HepG2 (cell line): ENCODE data around the gene PASK. TPM values are rescaled to one million over a fixed set of nuclear protein-coding genes. Genes with fewer than 3 reads are reported as not detected.

Source experiments
- ATAC-seq: fragments of 200-7000 bp; cut with Tn5 transposase; 3 replicates; pipeline ENCODE4 v1.9.1; 2020; ENCODE audit warnings: mild to moderate bottlenecking, moderate library complexity
- BruUV-seq: library from RNA; stranded (reverse); fragments of 400-500 nt; replicated peaks from 2 replicates; lab custom pipeline; 2021; lab: Mats Ljungman, UMichigan
- CTCF ChIA-PET: fragments of 300-600 bp; formaldehyde crosslinking; extraction: SDS; loops from one replicate; lab custom pipeline; 2021; ENCODE audit warnings: low total read pairs, inconsistent platforms, low intra/inter-chr PET ratio; lab: Yijun Ruan, JAX
- POLR2A ChIA-PET: fragments of 350-600 bp; sonication (Branson Sonifier 250); formaldehyde crosslinking; loops from one replicate; lab custom pipeline; 2020; ENCODE audit warnings: antibody characterized with exemption, inconsistent platforms; lab: Yijun Ruan, JAX
- DNase-seq: peaks from one replicate; pipeline ENCODE4 v3.0.0-alpha.2; 2015; ENCODE audit warnings: low spot score
- FAIRE-seq: peaks from 3 replicates; lab custom pipeline; 2011; peaks lifted over from hg19 to GRCh38; lab: Jason Lieb, UNC
- H2AFZ ChIP-seq: one replicate; pipeline ENCODE4 v1.6.1; 2011; ENCODE audit warnings: low read length, inconsistent platforms
- H3K27ac ChIP-seq: fragments of 300-600 bp; 3 replicates; pipeline ENCODE4 v1.8.0; 2011; ENCODE audit warnings: mixed run types, mild to moderate bottlenecking, mixed read lengths, low read length, inconsistent platforms; ENCODE audit not compliant: insufficient read depth; ENCODE audit errors: extremely low read length
- H3K27me3 ChIP-seq, 2 experiments: fragments of 200-600 bp in 1 of 2; 2 replicates in 1 of 2; 3 replicates in 1 of 2; pipeline versions ENCODE4 v1.6.0 to v1.8.0; 2011; ENCODE audit warnings: low read length in 2 of 2, mild to moderate bottlenecking in 2 of 2, moderate library complexity in 2 of 2, inconsistent platforms in 1 of 2; ENCODE audit not compliant: insufficient read depth in 2 of 2, control insufficient read depth in 1 of 2
- H3K36me3 ChIP-seq, 2 experiments: fragments of 200-600 bp in 1 of 2; replicated peaks in 1 of 2; 2 replicates in 1 of 2; 3 replicates in 1 of 2; pipeline versions ENCODE4 v1.5.1 to v1.8.0; 2011; ENCODE audit warnings: low read length in 2 of 2, inconsistent platforms in 1 of 2; ENCODE audit not compliant: insufficient read depth in 2 of 2, control insufficient read depth in 1 of 2
- H3K4me1 ChIP-seq: 2 replicates; pipeline ENCODE4 v1.5.1; 2012; ENCODE audit warnings: low read length, inconsistent platforms; ENCODE audit not compliant: insufficient read depth
- H3K4me2 ChIP-seq: 2 replicates; pipeline ENCODE4 v1.6.0; 2011; ENCODE audit warnings: low read depth, low read length, inconsistent platforms
- H3K4me3 ChIP-seq, 3 experiments: fragments of 200-600 bp in 1 of 3; sonication (generic), shearing (Covaris generic) in 1 of 3; replicated peaks in 1 of 3; 2 replicates each; pipeline ENCODE4 v1.5.1; 2011 to 2016; ENCODE audit warnings: low read length in 3 of 3, inconsistent platforms in 2 of 3, low read depth in 2 of 3, mild to moderate bottlenecking in 2 of 3, control low read depth in 1 of 3, mixed read lengths in 1 of 3; ENCODE audit not compliant: insufficient read depth in 1 of 3
- H3K79me2 ChIP-seq: one replicate; pipeline ENCODE4 v1.6.1; 2011; ENCODE audit warnings: low read length, inconsistent platforms; ENCODE audit not compliant: insufficient read depth
- H3K9ac ChIP-seq: 2 replicates; pipeline ENCODE4 v1.6.0; 2011; ENCODE audit warnings: mild to moderate bottlenecking, low read depth, low read length, inconsistent platforms; ENCODE audit not compliant: insufficient read depth
- H3K9me3 ChIP-seq: 2 replicates; pipeline ENCODE4 v1.5.1; 2012; ENCODE audit warnings: mild to moderate bottlenecking, low read length
- H4K20me1 ChIP-seq: 2 replicates; pipeline ENCODE4 v1.6.0; 2011; ENCODE audit warnings: inconsistent platforms, mild to moderate bottlenecking, low read length, moderate library complexity; ENCODE audit not compliant: insufficient read depth
- RXRA ChIP-seq: sonication (generic); formaldehyde crosslinking; IDR thresholded peaks from 2 replicates; pipeline ENCODE4 v1.5.1; 2020; ENCODE audit warnings: missing genetic modification reagents
- SRSF1 ChIP-seq: fragments of 200-400 bp; formaldehyde crosslinking; optimal IDR thresholded peaks from 2 replicates; pipeline ENCODE3; 2017; ENCODE audit warnings: mild to moderate bottlenecking, low read depth, low read length, moderate library complexity
- TEAD2 ChIP-seq: sonication (generic); formaldehyde crosslinking; IDR thresholded peaks from 2 replicates; pipeline ENCODE4 v1.9.0; 2021; ENCODE audit warnings: missing genetic modification reagents
- U2AF2 ChIP-seq: fragments of 200-400 bp; formaldehyde crosslinking; IDR thresholded peaks from 2 replicates; pipeline ENCODE4 v1.6.1; 2017; ENCODE audit warnings: low read depth, mild to moderate bottlenecking, low read length
- ZBTB44 ChIP-seq: sonication (generic); formaldehyde crosslinking; IDR thresholded peaks from 2 replicates; pipeline ENCODE4 v1.4.0; 2020; ENCODE audit warnings: missing genetic modification reagents
- ZNF543 ChIP-seq: sonication (generic); formaldehyde crosslinking; IDR thresholded peaks from 2 replicates; pipeline ENCODE4 v1.4.0; 2020; ENCODE audit warnings: mild to moderate bottlenecking, missing genetic modification reagents
- WGBS: methylation state at CpG from one replicate; pipeline ENCODE4 v1.1.6; 2017; ENCODE audit warnings: low lambda C conversion rate; 5-methylcytosine and 5-hydroxymethylcytosine counted together
- in situ Hi-C: cut with HindIII; loops from 2 replicates; pipeline ENCODE4 v1.10.0; 2017; ENCODE audit warnings: low pct_unique_long_range_greater_than_20kb; ENCODE audit not compliant: extremely low pct_ligation_motif_present
- intact Hi-C: fragments of 100-400 bp; cut with micrococcal nuclease; formaldehyde crosslinking; loops from one replicate; pipeline ENCODE4 v1.10.0; 2022; ENCODE audit not compliant: unreplicated experiment
- polyA plus RNA-seq, 8 experiments: library from polyadenylated mRNA; depleted of rRNA in 3 of 8; stranded (reverse) in 7 of 8; unstranded in 1 of 8; fragments of >200 nt; fragmentation: Illumina TruSeq in 4 of 8; extraction: Trizol in 4 of 8; gene quantifications; 2 replicates each; pipeline versions ENCODE4 v1.2.1 to v1.2.3, GENCODE V29; 2011 to 2016; ENCODE audit warnings: low read depth in 4 of 8, missing spikeins in 1 of 8, mixed read lengths in 1 of 8; ENCODE audit not compliant: insufficient read depth in 1 of 8
- total RNA-seq, 5 experiments: library from RNA; depleted of rRNA; stranded (reverse); fragments of >200 nt; fragmentation: Illumina TruSeq; extraction: Trizol; gene quantifications; 2 replicates each; pipeline ENCODE4 v1.2.3, GENCODE V29; 2016; ENCODE audit warnings: low read depth in 1 of 5

Gene PASK
- total and polyA plus RNA-seq, 2 of the 13 experiments (the other 11 are each of a cell fraction or from before 2014, with no cell fraction given) = 6.9 to 17.0 TPM

- TF ChIP-seq ZBTB44 (CRISPR knock-in tag) = no peak
- TF ChIP-seq ZNF543 = no peak
- TF ChIP-seq U2AF2 = no peak
- TF ChIP-seq, all 625 proteins: peak for 0
These were observed 44.0 kb upstream of the PASK start (continued) for GRCh38 chr2:241193271-241193670.

GRCh38 chr2:241191081-241191480, 41.8 kb upstream of the PASK start:
- in situ Hi-C loops = no loop called here
- TF ChIP-seq TEAD2 (CRISPR knock-in tag) (no peak), ZBTB44 (CRISPR knock-in tag) (no peak), RXRA (0 out of 2 replicates have a peak, but pooled peaks have one; percentile 2), SRSF1 (no peak)
- Histone ChIP-seq H3K4me2 (no peak overlapping the region), H3K36me3 (no peaks in the 10 kb centered on the region), H3K9me3 (no peaks in the 10 kb centered on the region), H3K4me3 (no peak overlapping the region), H3K9ac (no peak overlapping the region), H3K79me2 (no peaks in the 10 kb centered on the region), H3K27ac (no peak overlapping the region), H3K4me1 (peaks cover 32% of the 10 kb centered on the region), H4K20me1 (no peaks in the 10 kb centered on the region), H2AFZ (no peak overlapping the region), H3K27me3 (peaks cover 12 to 60% of the 10 kb centered on the region in 2 experiments)
- DNase-seq = no peak
- WGBS = 43% methylated on average over 7 of the region's 14 CpGs
- no peak for ATAC-seq
- no peak for FAIRE-seq
- ChIA-PET POLR2A (no interaction called here), CTCF (no interaction called here)
- BruUV-seq = no TSS peak
- intact Hi-C loops = no loop called here
